HepG2 (cell line): ENCODE data around the gene SLC25A10. TPM values are rescaled to one million over a fixed set of nuclear protein-coding genes. Genes with fewer than 3 reads are reported as not detected.

Experiments used
- AGO1 ChIP-seq: fragments of 200-400 bp; formaldehyde crosslinking; IDR thresholded peaks from 2 replicates; pipeline ENCODE4 v1.6.1; 2017; ENCODE audit warnings: mild to moderate bottlenecking, low read depth, low read length, moderate library complexity; ENCODE audit not compliant: poor library complexity, severe bottlenecking
- HNRNPUL1 ChIP-seq: fragments of 200-400 bp; formaldehyde crosslinking; IDR thresholded peaks from 2 replicates; pipeline ENCODE4 v1.6.1; 2017; ENCODE audit warnings: low read depth, mild to moderate bottlenecking, low read length, moderate library complexity
- IKZF4 ChIP-seq: sonication (generic); formaldehyde crosslinking; IDR thresholded peaks from 2 replicates; pipeline ENCODE4 v1.5.1; 2020; ENCODE audit warnings: borderline replicate concordance, mild to moderate bottlenecking, low read depth, missing genetic modification reagents; ENCODE audit errors: not compliant biosample characterization
- JDP2 ChIP-seq: sonication (generic); formaldehyde crosslinking; IDR thresholded peaks from 2 replicates; pipeline ENCODE4 v1.8.1; 2022; ENCODE audit warnings: missing genetic modification reagents, borderline replicate concordance
- NONO ChIP-seq, 2 experiments: fragments of 450-650 bp in 1 of 2; sonication (generic) in 1 of 2; formaldehyde crosslinking in 1 of 2; IDR thresholded peaks in 1 of 2; conservative IDR thresholded peaks in 1 of 2; 2 replicates each; pipeline versions ENCODE4 v1.6.1 to v1.8.0; 2017 to 2022; ENCODE audit warnings: mild to moderate bottlenecking in 1 of 2, missing genetic modification reagents in 1 of 2, moderate library complexity in 1 of 2
- NR3C1 ChIP-seq: sonication (generic); formaldehyde crosslinking; IDR thresholded peaks from 2 replicates; pipeline ENCODE4 v1.4.0; 2020; ENCODE audit warnings: missing genetic modification reagents
- RBAK ChIP-seq: sonication (generic); formaldehyde crosslinking; IDR thresholded peaks from 2 replicates; pipeline ENCODE4 v1.5.1; 2020; ENCODE audit warnings: mild to moderate bottlenecking, missing genetic modification reagents
- STAT5B ChIP-seq: sonication (generic); formaldehyde crosslinking; IDR thresholded peaks from 2 replicates; pipeline ENCODE4 v1.4.0; 2020; ENCODE audit warnings: missing genetic modification reagents
- TCF7L2 ChIP-seq: IDR thresholded peaks from 2 replicates; pipeline ENCODE4 v1.6.1; 2011; ENCODE audit warnings: mild to moderate bottlenecking, low read depth, low read length, moderate library complexity
- TOE1 ChIP-seq: sonication (generic); formaldehyde crosslinking; IDR thresholded peaks from 2 replicates; pipeline ENCODE4 v1.4.0; 2020; ENCODE audit warnings: mild to moderate bottlenecking, missing genetic modification reagents
- ZNF274 ChIP-seq: sonication (generic); formaldehyde crosslinking; IDR thresholded peaks from 2 replicates; pipeline ENCODE4 v1.5.1; 2020; ENCODE audit warnings: mild to moderate bottlenecking, missing genetic modification reagents
- ZNF550 ChIP-seq: sonication (generic); formaldehyde crosslinking; IDR thresholded peaks from 2 replicates; pipeline ENCODE4 v1.4.0; 2020; ENCODE audit warnings: mild to moderate bottlenecking, missing genetic modification reagents, borderline replicate concordance
- ZNF562 ChIP-seq: sonication (generic); formaldehyde crosslinking; IDR thresholded peaks from 2 replicates; pipeline ENCODE4 v1.8.0; 2022; ENCODE audit warnings: missing genetic modification reagents, borderline replicate concordance
- ZNF570 ChIP-seq: sonication (generic); formaldehyde crosslinking; IDR thresholded peaks from 2 replicates; pipeline ENCODE4 v1.4.0; 2020; ENCODE audit warnings: mild to moderate bottlenecking, missing genetic modification reagents, borderline replicate concordance
- ZNF614 ChIP-seq: IDR thresholded peaks from 2 replicates; pipeline ENCODE4 v1.6.1; 2018; ENCODE audit warnings: missing biosample characterization, missing genetic modification reagents, inconsistent platforms, borderline replicate concordance
- ZNF678 ChIP-seq: sonication (generic); formaldehyde crosslinking; IDR thresholded peaks from 2 replicates; pipeline ENCODE4 v1.4.0; 2020; ENCODE audit warnings: mild to moderate bottlenecking, missing genetic modification reagents
- ZNF709 ChIP-seq: sonication (generic); formaldehyde crosslinking; IDR thresholded peaks from 2 replicates; pipeline ENCODE4 v1.5.0; 2020; ENCODE audit warnings: mild to moderate bottlenecking, missing genetic modification reagents
- ZNF761 ChIP-seq: sonication (generic); formaldehyde crosslinking; conservative IDR thresholded peaks from 2 replicates; pipeline ENCODE4 v1.4.0; 2020; ENCODE audit warnings: mild to moderate bottlenecking, missing genetic modification reagents
- ZNF768 ChIP-seq: sonication (generic); formaldehyde crosslinking; IDR thresholded peaks from 2 replicates; pipeline ENCODE4 v1.4.0; 2020; ENCODE audit warnings: missing genetic modification reagents
- ZNF816 ChIP-seq: sonication (generic); formaldehyde crosslinking; IDR thresholded peaks from 2 replicates; pipeline ENCODE4 v1.8.0; 2022; ENCODE audit warnings: missing genetic modification reagents, mild to moderate bottlenecking, borderline replicate concordance
- polyA plus RNA-seq, 8 experiments: library from polyadenylated mRNA; depleted of rRNA in 3 of 8; stranded (reverse) in 7 of 8; unstranded in 1 of 8; fragments of >200 nt; fragmentation: Illumina TruSeq in 4 of 8; extraction: Trizol in 4 of 8; gene quantifications; 2 replicates each; pipeline versions ENCODE4 v1.2.1 to v1.2.3, GENCODE V29; 2011 to 2016; ENCODE audit warnings: low read depth in 4 of 8, missing spikeins in 1 of 8, mixed read lengths in 1 of 8; ENCODE audit not compliant: insufficient read depth in 1 of 8
- total RNA-seq, 5 experiments: library from RNA; depleted of rRNA; stranded (reverse); fragments of >200 nt; fragmentation: Illumina TruSeq; extraction: Trizol; gene quantifications; 2 replicates each; pipeline ENCODE4 v1.2.3, GENCODE V29; 2016; ENCODE audit warnings: low read depth in 1 of 5
- TF ChIP-seq, protein P1 (sequence below): sonication (generic); formaldehyde crosslinking; conservative IDR thresholded peaks from 2 replicates; pipeline ENCODE4 v1.8.0; 2022; ENCODE audit warnings: mild to moderate bottlenecking, moderate library complexity, missing genetic modification reagents
- TF ChIP-seq, protein P2 (sequence below): sonication (generic); formaldehyde crosslinking; IDR thresholded peaks from 2 replicates; pipeline ENCODE4 v1.9.0; 2021; ENCODE audit warnings: missing genetic modification reagents, borderline replicate concordance
- TF ChIP-seq, protein P3 (sequence below): sonication (generic); formaldehyde crosslinking; IDR thresholded peaks from 2 replicates; pipeline ENCODE4 v1.4.0; 2020; ENCODE audit warnings: missing genetic modification reagents, borderline replicate concordance

SLC25A10 gene
- total and polyA plus RNA-seq, 2 of the 13 experiments (the other 11 are each of a cell fraction or from before 2014, with no cell fraction given), result 46.5 to 140 TPM

DNA sequence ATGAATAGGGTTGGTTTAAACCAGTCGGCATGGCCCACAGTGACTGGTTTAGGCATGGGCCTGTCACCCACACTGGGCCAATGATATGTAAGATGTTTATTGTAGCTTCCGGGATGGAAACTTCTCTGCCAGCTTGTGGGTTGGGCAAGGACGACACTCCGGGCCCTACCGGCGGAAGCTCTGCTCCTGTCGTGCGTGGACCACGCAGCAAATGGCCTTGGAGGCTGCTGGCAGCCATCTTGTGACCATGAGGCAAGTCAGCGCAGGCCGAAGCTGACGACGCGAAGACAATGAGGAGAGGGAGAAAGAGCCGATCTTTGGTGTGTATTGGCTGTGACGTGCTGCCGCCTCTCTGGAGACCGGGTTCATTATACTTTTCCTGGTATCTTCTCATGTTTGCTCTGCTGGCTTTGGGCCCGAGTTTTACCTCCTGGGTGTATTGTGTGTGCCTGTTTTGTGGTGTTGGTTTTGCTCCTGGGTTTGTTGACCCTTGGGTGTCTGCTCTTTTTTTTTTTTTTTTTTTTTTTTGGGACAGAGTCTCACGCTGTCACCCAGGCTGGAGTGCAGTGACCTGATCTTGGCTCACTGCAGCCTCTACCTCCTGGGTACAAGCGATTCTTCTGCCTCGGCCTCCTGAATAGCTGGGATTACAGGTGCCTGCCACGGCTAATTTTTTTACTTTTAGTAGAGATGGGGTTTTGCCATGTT is 15.4 kb downstream of the SLC25A10 start (continued):
- TF ChIP-seq, protein P1, sequence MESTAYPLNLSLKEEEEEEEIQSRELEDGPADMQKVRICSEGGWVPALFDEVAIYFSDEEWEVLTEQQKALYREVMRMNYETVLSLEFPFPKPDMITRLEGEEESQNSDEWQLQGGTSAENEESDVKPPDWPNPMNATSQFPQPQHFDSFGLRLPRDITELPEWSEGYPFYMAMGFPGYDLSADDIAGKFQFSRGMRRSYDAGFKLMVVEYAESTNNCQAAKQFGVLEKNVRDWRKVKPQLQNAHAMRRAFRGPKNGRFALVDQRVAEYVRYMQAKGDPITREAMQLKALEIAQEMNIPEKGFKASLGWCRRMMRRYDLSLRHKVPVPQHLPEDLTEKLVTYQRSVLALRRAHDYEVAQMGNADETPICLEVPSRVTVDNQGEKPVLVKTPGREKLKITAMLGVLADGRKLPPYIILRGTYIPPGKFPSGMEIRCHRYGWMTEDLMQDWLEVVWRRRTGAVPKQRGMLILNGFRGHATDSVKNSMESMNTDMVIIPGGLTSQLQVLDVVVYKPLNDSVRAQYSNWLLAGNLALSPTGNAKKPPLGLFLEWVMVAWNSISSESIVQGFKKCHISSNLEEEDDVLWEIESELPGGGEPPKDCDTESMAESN, result peak; percentile 98
- TF ChIP-seq, protein P2, sequence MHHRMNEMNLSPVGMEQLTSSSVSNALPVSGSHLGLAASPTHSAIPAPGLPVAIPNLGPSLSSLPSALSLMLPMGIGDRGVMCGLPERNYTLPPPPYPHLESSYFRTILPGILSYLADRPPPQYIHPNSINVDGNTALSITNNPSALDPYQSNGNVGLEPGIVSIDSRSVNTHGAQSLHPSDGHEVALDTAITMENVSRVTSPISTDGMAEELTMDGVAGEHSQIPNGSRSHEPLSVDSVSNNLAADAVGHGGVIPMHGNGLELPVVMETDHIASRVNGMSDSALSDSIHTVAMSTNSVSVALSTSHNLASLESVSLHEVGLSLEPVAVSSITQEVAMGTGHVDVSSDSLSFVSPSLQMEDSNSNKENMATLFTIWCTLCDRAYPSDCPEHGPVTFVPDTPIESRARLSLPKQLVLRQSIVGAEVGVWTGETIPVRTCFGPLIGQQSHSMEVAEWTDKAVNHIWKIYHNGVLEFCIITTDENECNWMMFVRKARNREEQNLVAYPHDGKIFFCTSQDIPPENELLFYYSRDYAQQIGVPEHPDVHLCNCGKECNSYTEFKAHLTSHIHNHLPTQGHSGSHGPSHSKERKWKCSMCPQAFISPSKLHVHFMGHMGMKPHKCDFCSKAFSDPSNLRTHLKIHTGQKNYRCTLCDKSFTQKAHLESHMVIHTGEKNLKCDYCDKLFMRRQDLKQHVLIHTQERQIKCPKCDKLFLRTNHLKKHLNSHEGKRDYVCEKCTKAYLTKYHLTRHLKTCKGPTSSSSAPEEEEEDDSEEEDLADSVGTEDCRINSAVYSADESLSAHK (CRISPR knock-in tag), result peak; percentile 86; the same call in 1 of the 2 replicates
- TF ChIP-seq ZNF550 (CRISPR knock-in tag) (0 out of 2 replicates have a peak, but pooled peaks have one; percentile 92), ZNF570 (0 out of 2 replicates have a peak, but pooled peaks have one; percentile 91), RBAK (CRISPR knock-in tag) (peak; percentile 88), JDP2 (peak; percentile 84; the same call in 1 of the 2 replicates), ZNF614 (CRISPR knock-in tag) (peak; percentile 95), ZNF761 (CRISPR knock-in tag) (peak; percentile 94), ZNF678 (CRISPR knock-in tag) (peak; percentile 96), ZNF274 (CRISPR knock-in tag) (peak; percentile 99), ZNF709 (CRISPR knock-in tag) (peak; percentile 93), TOE1 (CRISPR knock-in tag) (peak; percentile 86; the same call in 1 of the 2 replicates), ZNF816 (CRISPR knock-in tag) (peak; percentile 88; the same call in 1 of the 2 replicates), NR3C1 (CRISPR knock-in tag) (no peak), ZNF562 (CRISPR knock-in tag) (peak; percentile 96; the same call in 1 of the 2 replicates), AGO1 (no peak), IKZF4 (CRISPR knock-in tag) (peak; percentile 98), TCF7L2 (no peak), STAT5B (peak; percentile 94), ZNF768 (CRISPR knock-in tag) (peak; percentile 88), NONO (IDR thresholded peaks at IDR 0.05) (no peak), NONO (CRISPR knock-in tag; conservative IDR thresholded peaks at IDR 0.05) (peak; percentile 96), HNRNPUL1 (no peak)
- TF ChIP-seq, protein P3, sequence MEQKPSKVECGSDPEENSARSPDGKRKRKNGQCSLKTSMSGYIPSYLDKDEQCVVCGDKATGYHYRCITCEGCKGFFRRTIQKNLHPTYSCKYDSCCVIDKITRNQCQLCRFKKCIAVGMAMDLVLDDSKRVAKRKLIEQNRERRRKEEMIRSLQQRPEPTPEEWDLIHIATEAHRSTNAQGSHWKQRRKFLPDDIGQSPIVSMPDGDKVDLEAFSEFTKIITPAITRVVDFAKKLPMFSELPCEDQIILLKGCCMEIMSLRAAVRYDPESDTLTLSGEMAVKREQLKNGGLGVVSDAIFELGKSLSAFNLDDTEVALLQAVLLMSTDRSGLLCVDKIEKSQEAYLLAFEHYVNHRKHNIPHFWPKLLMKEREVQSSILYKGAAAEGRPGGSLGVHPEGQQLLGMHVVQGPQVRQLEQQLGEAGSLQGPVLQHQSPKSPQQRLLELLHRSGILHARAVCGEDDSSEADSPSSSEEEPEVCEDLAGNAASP (CRISPR knock-in tag), result peak; percentile 89
